IPS-20b (cell line): ENCODE measurements around the gene FYN.

Source experiments
- H3K27ac ChIP-seq: one replicate; pipeline ENCODE4 v1.5.1; 2013; ENCODE audit warnings: low read length
- H3K27me3 ChIP-seq: 2 replicates; pipeline ENCODE4 v1.6.1; 2013; ENCODE audit warnings: mild to moderate bottlenecking, low read length, inconsistent platforms; ENCODE audit not compliant: insufficient read depth
- H3K36me3 ChIP-seq: 2 replicates; pipeline ENCODE4 v1.6.1; 2013; ENCODE audit warnings: low read depth, mild to moderate bottlenecking, inconsistent platforms, low read length, moderate library complexity; ENCODE audit not compliant: insufficient read depth
- H3K4me1 ChIP-seq: 2 replicates; pipeline ENCODE4 v1.6.1; 2013; ENCODE audit warnings: mild to moderate bottlenecking, control low read depth, inconsistent platforms, low read length, moderate library complexity; ENCODE audit not compliant: insufficient read depth
- H3K4me3 ChIP-seq: 2 replicates; pipeline ENCODE4 v1.5.1; 2013; ENCODE audit warnings: mild to moderate bottlenecking, low read length, inconsistent platforms
- H3K9ac ChIP-seq: 2 replicates; pipeline ENCODE4 v1.6.1; 2013; ENCODE audit warnings: low read depth, mild to moderate bottlenecking, inconsistent platforms, low read length, moderate library complexity
- H3K9me3 ChIP-seq: 2 replicates; pipeline ENCODE4 v1.6.1; 2013; ENCODE audit warnings: mild to moderate bottlenecking, low read depth, low read length, inconsistent platforms; ENCODE audit not compliant: insufficient read depth

Gene FYN

GRCh38 chr6:111779031-111779430, 94.2 kb downstream of the FYN start:
- H3K4me3 ChIP-seq = no peak overlapping the region
- H3K36me3 ChIP-seq = no peaks in the 10 kb centered on the region
- H3K27me3 ChIP-seq = no peaks in the 10 kb centered on the region
- H3K27ac ChIP-seq = no peak overlapping the region
- H3K4me1 ChIP-seq = no peaks in the 10 kb centered on the region; the same call in 1 of the 2 replicates
- no peaks in the 10 kb centered on the region for H3K9me3 ChIP-seq
- no peak overlapping the region for H3K9ac ChIP-seq

DNA sequence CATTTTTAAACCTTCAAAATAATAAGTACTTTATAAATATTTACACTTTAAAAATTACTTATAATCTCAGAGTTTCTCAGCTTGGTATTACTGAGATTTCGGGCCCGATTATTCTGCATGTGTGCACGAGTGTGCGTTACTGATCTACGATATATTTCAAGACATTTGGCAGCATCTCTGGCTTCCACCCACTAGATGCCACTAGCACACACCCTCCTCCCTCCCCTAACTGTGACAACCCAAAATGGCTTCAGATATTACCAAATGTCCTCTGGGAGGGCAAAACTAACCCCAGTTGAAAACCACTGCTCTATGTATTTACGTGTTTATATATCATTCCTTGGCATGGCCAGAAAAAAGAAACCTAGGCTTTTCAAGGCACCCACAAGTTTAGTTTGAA, 95.9 kb downstream of the FYN start:
- H3K9me3 ChIP-seq = no peaks in the 10 kb centered on the region
- H3K27ac ChIP-seq = no peak overlapping the region
- H3K9ac ChIP-seq = no peak overlapping the region
- no peaks in the 10 kb centered on the region; the same call in 1 of the 2 replicates for H3K4me1 ChIP-seq
- no peak overlapping the region for H3K4me3 ChIP-seq
- H3K36me3 ChIP-seq = no peaks in the 10 kb centered on the region
- no peaks in the 10 kb centered on the region for H3K27me3 ChIP-seq

DNA sequence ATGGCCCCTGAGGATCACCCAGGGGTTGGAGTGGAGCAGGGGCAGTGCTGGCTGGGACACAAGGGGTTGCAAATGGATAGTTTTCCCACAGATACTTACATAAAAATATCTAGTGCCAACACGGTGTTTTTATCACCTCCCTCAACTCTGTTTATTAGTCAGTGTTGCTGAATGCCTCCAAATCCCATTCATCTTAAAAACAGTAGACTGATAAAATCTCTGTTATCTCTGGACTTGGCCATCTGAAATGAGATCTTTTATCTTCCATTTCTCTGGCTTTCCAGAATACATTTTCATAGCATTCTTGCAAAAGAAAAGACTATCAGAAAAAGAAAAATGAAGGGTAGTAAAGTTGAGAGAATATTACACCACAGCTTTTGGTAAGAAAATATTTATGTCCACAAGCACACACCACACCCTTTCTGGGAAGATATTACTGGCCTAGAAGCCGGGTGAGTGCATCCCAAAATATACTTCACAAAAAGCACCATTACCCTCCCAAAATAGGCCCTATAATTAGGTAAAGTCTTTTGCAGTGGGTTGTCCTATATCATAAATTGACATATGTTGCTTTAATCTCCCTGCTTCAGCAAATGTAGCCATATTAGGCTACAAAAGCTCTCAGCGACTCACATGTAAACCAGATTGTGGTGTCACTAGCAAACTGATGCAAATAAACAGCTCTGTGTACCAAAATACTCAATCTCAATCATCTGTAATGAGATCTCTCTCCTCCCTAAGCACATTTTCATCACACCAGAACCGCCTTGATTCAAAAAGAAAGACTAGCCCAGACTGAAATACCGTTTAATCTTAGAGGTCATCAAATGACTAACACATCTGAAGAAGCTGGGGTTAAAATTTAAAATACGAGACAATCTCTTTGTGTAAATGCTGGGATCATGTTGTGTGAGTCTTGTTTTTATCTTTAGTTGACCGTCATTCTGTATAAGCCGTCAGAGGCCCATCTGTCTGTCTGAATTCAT, 96.7 kb downstream of the FYN start:
- Histone ChIP-seq H3K9ac (no peak overlapping the region), H3K27me3 (no peaks in the 10 kb centered on the region), H3K4me3 (no peak overlapping the region), H3K36me3 (no peaks in the 10 kb centered on the region), H3K4me1 (peaks cover 4% of the 10 kb centered on the region), H3K9me3 (no peaks in the 10 kb centered on the region), H3K27ac (no peak overlapping the region)

DNA sequence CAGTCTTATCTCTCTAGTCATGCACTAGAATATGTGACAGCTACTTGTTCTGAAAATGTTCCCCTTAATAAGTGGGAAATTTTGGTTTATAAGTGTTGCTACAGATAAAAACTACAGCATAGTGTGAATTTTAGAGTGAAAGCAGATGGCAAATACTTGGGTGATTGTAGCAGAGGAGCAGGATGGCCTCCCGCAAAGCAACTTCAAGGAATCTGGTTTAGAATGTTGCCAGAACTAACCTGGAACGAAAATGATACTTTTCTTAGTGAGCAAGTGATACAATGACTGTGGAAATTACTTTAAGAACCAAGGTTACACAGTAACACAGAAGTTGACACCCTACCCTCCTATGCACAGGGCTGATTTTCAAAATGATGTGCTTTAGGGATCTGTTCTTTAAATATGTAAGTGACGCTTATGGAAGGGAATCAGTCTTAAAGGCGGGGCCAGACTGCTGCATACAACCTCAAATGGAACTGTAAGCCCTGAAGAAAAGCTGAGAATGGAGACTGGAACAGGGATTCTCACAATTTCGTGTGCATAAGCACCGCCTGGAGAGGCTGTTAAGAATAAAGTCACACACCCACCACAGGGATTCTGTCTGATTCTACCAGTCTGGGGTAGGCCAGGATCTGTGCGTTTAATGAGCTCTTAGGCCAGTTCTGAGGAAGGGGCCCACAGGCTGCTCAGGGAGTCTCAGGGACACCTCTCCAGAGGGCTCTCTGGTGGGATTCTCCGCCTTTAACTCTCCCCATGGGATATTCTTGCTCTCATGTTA, 97.9 kb downstream of the FYN start:
- H3K4me1 ChIP-seq = peaks cover 15% of the 10 kb centered on the region
- H3K9me3 ChIP-seq = no peaks in the 10 kb centered on the region
- H3K27me3 ChIP-seq = no peaks in the 10 kb centered on the region
- H3K27ac ChIP-seq = no peak overlapping the region
- no peak overlapping the region for H3K9ac ChIP-seq
- H3K36me3 ChIP-seq = no peaks in the 10 kb centered on the region
- no peak overlapping the region for H3K4me3 ChIP-seq

DNA sequence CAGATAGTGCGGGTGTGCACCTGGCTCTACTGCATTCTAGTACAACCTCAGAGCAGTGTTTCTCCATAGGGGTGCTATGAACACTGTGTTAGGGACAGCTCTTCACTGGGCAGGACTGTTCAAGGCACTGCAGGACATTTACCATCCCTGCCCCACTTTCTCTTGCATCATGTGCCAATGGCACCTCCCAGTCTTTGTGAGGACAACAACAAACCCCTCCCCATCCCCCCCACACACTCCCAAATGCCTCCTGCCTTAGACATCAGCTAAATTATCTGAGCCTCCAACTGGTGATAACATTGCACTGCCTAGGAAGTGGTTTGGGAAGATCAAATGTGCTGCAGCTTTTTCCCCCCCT, 98.9 kb downstream of the FYN start:
- H3K27me3 ChIP-seq = no peaks in the 10 kb centered on the region
- no peak overlapping the region for H3K4me3 ChIP-seq
- H3K36me3 ChIP-seq = no peaks in the 10 kb centered on the region
- H3K9ac ChIP-seq = no peak overlapping the region
- H3K4me1 ChIP-seq = peaks cover 22% of the 10 kb centered on the region
- H3K9me3 ChIP-seq = no peaks in the 10 kb centered on the region
- no peak overlapping the region for H3K27ac ChIP-seq

GRCh38 chr6:111773501-111774345, 99.5 kb downstream of the FYN start:
- Histone ChIP-seq H3K27me3 (no peaks in the 10 kb centered on the region), H3K9me3 (no peaks in the 10 kb centered on the region), H3K4me1 (peaks cover 22% of the 10 kb centered on the region), H3K9ac (no peak overlapping the region), H3K4me3 (no peak overlapping the region), H3K27ac (no peak overlapping the region), H3K36me3 (no peaks in the 10 kb centered on the region)

GRCh38 chr6:111772381-111772780, 100.9 kb downstream of the FYN start:
- no peak overlapping the region for H3K4me3 ChIP-seq
- H3K9ac ChIP-seq = no peak overlapping the region
- H3K4me1 ChIP-seq = peaks cover 22% of the 10 kb centered on the region
- H3K36me3 ChIP-seq = no peaks in the 10 kb centered on the region
- H3K27me3 ChIP-seq = no peaks in the 10 kb centered on the region
- H3K9me3 ChIP-seq = no peaks in the 10 kb centered on the region
- H3K27ac ChIP-seq = no peak overlapping the region

DNA sequence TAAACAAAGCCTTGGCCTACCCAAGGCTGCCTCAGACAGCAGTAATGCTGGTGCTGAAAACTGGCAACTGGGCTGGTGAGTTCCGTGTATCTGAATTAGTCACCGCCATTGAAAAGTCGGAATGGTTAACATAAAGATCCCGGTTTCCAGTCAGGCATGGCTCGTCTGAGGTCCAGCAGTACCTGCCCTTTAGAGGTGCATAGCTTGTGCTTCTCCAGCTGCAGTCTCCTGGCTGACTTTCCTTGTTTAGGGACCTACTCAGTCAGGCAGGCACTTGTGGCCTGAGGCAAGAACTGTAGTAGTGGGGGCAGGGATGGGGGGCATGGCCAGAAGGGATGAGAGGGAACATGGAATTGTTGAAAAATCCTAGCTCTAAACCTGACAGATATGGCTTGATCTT, 101.6 kb downstream of the FYN start:
- H3K9ac ChIP-seq = no peak overlapping the region
- H3K27ac ChIP-seq = no peak overlapping the region
- no peaks in the 10 kb centered on the region for H3K36me3 ChIP-seq
- H3K27me3 ChIP-seq = no peaks in the 10 kb centered on the region
- no peak overlapping the region for H3K4me3 ChIP-seq
- H3K9me3 ChIP-seq = no peaks in the 10 kb centered on the region
- H3K4me1 ChIP-seq = peaks cover 22% of the 10 kb centered on the region

DNA sequence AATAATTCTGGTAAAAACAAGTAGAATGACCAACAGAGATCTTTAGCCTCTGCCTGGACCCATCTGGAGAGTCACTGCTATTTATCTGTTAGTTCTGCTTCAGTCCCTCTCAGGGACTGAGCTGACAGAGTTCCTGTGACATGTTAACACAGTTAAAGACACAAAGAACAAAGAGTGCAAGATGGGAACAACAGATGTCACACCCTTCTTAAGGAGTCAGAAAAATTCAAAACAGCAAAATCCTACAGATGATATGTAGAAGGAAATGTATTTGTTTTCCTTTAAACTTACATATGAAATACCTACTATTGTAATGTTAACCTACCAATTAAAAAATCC, 102.2 kb downstream of the FYN start:
- no peaks in the 10 kb centered on the region for H3K36me3 ChIP-seq
- H3K9me3 ChIP-seq = no peaks in the 10 kb centered on the region
- H3K4me3 ChIP-seq = no peak overlapping the region
- H3K4me1 ChIP-seq = peaks cover 22% of the 10 kb centered on the region
- H3K9ac ChIP-seq = no peak overlapping the region
- H3K27ac ChIP-seq = no peak overlapping the region
- H3K27me3 ChIP-seq = no peaks in the 10 kb centered on the region

DNA sequence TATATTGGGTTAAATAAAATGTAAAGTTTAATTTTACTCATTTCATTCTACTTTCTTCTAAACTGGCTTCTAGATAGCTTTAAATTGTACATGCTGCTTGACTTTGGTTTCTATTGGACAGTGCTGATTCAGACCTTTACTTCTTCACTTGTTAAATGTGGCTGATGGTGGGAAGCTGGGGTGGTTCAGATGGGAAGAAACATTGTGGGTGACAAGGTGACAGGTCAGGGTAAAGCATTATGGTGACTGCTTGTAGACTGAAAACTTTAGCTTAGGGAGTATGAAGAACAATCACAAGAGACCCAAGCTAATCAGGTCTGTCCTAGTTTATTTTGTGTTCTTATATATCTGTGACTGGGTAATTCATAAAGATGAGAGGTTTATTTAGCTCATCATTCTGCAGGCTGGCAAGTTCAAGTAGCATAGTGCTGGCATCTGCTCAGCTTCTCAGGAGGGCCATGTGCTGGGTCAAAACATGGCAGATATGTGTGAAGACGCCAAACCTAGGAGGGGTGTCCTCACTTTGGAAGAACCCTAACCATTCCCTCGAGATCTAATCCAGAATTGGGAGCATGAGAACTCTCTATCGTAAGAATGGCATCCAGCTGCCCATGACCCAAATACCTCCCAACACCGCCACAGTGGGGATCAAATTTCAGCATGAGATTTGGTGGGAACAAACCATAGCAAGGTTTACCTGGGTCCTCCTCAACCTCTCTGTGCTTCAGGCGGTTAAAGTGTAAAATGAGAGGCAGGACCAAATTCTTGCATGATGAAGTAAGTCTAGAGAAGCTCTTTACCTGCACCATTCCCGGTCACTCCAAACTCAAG, 102.8 kb downstream of the FYN start:
- Histone ChIP-seq H3K4me1 (peaks cover 26% of the 10 kb centered on the region), H3K27ac (no peak overlapping the region)

More for the DNA sequence above, 102.8 kb downstream of the FYN start:
- Histone ChIP-seq H3K4me3 (no peak overlapping the region), H3K9me3 (no peaks in the 10 kb centered on the region), H3K36me3 (no peaks in the 10 kb centered on the region), H3K27me3 (no peaks in the 10 kb centered on the region), H3K9ac (no peak overlapping the region; the same call in 1 of the 2 replicates)
